HG02943 (cell line): Measurements from ENCODE around the gene SLC25A21.
"Not testable (repeated sequence)": the region's sequence is repeated elsewhere in the genome, so short reads cannot be mapped to it uniquely, and the experiment has no call there.

Experiments used
- ATAC-seq: cut with Tn5 transposase; IDR thresholded peaks from one replicate; pipeline ENCODE4 v1.9.1; 2021; ENCODE audit warnings: mild to moderate bottlenecking, low read depth, moderate library complexity; ENCODE audit not compliant: unreplicated experiment

Gene SLC25A21

DNA sequence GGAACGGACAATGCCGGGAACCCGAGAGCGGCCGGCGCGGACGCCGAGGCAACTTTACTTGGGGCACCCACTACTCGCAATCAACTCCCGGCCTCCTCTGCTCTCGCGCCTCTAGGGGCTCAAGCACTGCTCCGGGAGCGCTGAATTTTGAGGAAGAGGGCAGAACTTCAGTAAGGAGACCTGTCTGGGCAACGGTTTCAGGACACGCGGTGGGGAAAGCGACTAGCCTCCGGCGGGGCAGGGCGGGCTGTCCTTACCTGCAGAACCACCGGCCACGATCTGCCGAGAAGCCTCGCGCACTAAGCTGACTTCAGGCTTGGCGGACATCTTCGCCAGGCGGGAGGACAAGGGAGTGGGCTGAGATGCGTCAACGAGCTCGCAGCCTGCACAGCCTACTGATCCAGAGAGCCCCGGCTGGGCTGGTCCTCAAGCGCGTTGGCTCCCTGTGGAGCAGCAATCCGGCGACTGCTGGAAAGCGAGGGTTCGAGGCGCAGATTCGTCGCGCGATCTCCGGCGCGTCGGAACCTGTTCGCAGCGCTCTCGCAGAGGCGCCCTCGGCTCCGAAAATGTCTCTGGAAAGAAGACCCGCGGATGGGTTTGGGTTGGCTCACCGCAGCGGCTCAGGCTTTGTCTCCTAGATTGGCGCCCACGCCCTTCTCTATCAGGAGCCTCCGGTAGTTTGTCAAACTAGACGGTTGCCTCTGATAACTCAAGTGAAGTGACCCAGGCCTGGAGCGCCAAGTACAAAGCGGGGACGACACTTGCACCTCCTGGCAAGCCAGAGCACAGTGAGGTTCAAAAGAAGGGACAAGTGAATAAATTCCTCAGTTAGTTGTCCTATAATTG is at the start of gene SLC25A21:
SLC25A21 (minus strand) TSS at position 583 of the 846 bp plus-strand sequence.
- no peak for ATAC-seq

DNA sequence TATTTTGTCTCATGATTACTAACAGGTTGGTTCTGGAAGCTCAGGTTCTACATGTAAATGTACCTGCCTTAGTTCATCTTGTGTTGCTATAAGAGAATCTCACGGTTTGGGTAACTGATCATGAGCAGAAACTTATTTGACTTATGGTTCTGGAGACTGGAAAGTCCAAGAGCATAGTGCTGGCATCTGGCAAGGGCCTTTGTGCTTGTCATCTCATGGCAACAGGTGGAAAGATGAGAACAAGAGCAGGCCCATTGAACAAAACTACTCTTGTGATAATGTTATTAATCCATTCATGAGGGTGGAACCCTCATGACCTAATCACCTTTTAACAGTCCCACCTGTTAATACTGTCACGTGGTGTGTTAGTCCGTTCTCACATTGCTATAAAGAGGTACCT is 48.7 kb upstream of the SLC25A21 start:
- ATAC-seq, result no peak

DNA sequence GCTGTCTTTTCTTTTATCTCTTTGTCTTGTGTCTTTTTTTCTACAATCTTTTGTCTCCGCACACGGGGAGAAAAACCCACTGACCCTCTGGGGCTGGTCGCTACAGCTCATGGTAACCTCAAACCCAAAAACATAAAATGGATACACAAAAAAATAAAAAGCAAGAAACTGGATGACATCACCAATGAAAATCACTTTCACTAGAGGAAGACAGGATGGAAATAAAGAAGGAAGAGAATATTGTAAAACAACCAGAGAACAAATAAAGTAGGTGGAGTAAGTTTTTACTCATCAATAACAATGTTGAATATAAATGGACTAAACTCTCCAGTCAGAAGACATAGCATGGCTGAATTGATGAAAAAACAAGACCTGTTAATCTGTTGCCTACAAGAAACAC is 42.9 kb upstream of the SLC25A21 start:
- no peak for ATAC-seq

DNA sequence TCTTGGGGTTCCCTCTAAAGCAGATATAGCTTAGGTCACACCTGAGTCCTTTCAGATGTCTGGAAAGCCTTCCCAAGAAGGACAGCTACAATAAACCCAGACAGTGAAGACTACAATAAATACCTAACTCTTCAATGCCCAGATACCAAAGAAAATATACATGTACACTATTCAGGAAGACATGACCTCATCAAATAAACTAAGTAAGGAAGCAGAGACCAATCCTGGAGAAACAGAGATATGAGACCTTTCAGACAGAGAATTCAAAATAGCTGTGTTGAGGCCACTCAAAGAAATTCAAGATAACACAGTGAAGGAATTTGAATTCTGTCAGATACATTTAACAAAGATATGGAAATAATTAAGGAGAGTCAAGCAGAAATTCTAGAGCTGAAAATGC is 40.6 kb upstream of the SLC25A21 start:
- no peak for ATAC-seq

DNA sequence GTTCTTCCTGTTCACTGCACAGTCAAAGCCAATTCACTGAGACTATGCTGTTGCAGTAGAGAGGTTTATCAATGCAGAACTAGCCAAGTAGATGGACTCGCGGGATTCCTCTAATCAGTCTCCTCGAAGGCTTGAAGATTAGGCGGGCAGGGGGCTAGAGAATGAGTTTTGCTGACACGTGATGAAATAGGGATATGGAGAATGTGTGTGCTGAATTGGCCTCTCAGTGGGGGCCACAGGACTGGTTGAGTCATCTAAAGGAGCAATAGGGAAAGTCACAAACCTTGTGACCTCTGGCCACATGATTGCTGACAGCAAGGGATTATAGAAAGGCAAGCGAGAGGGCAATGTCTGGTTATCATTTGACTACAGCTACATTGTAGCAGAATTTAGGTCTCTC is 38.0 kb upstream of the SLC25A21 start:
- ATAC-seq, result no peak

DNA sequence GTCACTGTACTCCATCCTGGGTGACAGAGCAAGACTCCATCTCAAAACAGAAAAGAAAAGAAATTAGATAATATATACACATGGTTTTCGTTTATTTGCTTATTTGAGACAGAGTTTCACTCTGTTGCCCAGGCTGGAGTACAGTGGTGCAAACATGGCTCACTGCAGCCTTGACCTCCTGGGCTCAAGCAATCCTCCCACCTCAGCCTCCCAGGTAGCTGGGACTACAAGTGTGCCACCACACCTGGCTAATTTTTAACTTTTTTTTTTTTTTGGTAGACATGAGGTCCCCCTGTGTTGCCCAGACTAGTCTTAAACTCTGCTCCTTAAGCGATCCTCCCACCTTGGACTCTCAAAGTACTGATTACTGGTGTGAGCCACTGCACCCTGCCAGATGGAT is 37.2 kb upstream of the SLC25A21 start:
- ATAC-seq, result not testable (repeated sequence)

DNA sequence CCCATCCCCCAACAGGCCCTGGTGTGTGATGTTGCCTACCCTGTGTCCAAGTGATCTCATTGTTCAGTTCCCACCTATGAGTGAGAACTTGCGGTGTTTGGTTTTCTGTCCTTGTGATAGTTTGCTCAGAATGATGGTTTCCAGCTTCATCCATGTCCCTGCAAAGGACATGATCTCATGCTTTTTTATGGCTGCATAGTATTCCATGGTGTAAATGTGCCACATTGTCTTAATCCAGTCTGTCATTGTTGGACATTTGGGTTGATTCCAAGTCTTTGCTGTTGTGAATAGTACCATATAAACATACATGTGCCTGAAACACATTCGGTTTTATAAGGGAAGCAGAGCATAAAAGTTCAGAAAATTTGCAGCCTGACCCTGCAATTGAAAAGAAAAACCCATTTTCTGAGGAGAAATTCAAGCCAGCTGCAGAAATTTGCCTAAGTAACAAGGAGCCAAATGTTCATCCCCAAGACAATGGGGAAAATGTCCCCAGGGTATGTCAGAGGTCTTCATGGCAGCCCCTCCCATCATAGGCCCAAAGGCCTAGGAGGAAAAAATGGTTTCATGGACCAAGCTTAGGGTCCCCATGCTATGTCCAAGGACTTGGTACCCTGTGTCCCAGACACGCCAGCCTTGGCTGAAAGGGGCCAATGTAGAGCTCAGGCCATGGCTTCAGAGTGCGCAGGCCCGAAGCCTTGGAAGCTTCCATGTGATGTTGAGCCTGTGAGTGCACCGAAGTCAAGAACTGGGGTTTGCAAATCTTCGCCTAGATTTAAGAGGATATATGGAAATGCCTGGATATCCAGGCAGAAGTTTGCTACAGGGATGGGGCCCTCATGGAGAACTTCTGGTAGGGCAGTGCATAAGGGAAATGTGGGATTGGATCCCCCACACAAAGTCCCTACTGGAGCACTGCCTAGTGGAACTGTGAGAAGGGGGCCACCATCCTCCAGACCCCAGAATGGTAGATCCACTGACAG is 33.5 kb upstream of the SLC25A21 start:
- not testable (repeated sequence) for ATAC-seq

DNA sequence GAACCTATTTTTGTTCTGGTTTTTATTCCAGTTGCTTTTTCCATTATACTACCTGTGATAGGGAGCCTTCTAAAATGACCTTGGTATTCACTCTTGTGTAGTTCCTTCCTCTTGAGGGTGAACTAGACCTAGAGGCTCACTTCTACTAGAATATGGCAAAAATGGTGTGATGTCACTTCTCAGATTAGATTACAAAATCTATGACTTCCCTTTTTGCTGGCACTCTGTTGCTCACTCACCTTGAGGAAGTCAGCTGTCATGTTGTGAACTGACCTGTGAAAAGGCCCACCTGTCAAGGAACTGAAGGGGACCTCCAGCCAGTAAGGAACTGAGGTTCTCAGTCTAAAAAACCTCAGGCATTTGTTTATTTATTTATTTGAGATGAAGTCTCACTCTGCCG is 31.0 kb upstream of the SLC25A21 start:
- ATAC-seq, result no peak

DNA sequence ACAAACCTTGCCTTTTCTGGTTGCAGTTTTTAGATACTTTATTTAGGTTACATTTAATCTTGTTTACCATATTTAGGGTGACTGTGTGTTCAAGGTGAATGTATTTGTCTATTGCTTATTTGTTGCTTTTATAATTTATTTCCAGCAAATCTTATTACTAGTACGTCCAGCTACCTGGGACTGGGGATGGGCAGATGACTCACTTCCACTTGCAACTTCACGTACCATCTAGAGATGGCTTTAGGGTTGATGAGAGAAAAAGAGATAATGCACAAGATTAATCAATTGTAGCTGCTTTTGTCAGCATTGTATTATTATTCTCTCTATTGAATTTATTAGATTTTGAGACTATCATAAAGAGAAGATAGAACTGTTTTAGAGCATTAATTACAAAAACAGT is 30.4 kb upstream of the SLC25A21 start:
- ATAC-seq, result no peak

DNA sequence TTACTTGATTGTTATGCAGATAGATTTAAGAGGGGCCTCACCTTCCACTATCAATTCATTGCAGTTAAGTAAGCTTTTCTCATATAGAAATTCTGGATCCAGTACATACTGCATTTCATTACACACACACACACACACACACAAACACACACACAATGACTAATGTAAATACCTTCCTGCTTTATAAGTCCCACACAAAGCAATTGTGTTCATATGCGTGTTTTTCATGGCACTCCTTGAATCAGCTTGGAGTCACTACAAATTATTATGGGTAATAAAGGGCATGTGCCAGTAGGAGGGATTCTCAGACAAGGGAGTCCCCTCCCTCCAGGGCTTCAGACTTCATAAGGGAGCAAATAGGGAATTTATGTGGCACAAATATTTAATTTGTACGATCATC is 29.9 kb upstream of the SLC25A21 start:
- no peak for ATAC-seq

DNA sequence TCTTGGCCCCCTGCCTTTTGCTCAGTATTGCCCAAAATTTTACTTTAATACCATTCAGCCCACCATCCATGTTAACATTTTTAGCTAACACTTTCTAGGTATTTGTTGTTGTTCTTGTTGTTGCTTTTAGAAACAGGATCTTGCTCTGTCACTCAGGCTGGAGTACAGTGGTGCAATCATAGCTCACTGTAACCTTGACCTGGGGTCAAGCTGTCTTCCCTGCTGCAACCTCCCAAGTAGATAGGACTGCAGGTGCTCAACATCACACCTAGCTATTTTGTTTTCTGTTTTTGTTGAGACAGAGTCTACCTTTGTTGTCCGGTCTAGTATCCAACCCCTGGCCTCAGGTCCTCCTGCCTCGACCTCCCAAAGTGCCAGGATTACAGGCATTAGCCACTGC is 29.3 kb upstream of the SLC25A21 start:
- no peak for ATAC-seq

DNA sequence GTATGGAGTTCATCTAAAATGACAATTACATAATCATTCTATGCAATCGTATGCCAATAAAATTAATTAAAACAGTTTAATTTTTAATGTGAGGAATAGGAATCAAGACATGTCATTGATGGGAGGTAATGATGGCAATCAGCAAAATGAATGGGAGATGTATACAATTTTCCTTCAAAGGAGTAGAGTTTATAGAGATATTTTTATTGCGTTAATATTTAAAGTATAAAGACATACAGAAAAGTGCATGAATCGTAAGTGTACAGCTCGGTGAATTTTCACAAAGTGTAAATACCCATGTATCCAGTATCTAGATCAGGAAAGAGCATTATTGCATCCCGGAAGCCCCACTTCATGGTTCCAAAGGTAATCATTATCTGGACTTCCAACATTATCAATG is 26.5 kb upstream of the SLC25A21 start:
- no peak for ATAC-seq

DNA sequence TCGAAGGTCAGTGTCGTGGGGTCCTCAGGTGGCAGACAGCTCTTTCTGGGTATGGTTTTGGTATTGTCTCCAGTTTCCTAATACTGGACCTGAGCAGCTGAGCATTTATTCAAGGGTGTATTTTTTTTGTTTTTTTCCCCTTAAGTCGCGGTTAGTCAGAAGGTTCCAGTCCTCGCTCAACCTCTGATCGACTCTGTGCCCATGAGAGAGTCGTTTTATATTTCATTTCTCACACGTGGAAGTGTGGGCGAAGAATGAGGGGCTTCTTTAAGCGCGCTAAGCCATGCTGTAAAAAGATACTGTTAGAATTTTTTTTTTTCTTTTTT is 25.8 kb upstream of the SLC25A21 start:
- no peak for ATAC-seq

DNA sequence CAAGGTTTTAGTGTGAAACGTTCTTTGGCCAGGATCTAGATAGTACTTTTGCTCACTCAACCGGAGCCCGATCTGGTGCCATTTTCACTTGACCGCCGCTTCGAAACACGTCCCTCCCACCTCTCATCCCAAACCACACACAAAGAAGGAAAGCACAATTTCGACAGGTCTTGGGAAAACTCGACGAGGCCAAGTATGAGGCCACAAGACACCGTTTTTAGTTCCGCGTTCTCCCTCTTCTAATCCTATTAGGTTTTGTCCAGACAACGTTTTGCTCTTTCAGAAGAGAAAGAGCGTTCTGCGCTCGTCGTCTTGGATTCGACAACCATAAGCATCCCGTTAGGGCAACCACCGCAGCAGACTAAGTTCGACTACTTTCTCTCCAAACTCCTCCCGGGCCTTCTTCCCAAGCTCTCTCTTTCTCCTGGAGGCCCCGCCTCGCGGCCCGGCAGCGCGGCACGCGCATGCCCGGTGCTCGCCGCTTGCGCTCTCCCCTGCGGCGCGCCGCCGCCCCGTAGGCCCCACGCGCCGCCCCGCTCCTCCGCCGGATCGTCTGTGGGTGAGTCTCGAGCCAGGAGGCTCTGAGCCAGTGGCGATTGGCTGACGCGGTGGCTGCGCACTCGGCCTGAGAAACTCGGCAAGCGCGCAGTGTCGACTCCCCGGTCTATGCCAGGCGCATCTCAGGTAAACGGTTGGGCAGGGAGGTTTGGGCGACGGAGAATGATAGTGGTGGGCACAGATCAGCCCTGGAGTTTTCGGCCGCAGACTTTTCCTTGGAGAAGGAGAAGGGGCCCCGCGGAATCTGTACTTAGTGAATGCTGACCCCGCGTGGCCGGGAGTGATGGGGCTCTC is 25.2 kb upstream of the SLC25A21 start, which contains the start of gene MIPOL1:
MIPOL1 (plus strand) TSS at position 517 of the 852 bp plus-strand sequence. CDS start 49,952 bp downstream, outside the sequence.
- no peak for ATAC-seq

DNA sequence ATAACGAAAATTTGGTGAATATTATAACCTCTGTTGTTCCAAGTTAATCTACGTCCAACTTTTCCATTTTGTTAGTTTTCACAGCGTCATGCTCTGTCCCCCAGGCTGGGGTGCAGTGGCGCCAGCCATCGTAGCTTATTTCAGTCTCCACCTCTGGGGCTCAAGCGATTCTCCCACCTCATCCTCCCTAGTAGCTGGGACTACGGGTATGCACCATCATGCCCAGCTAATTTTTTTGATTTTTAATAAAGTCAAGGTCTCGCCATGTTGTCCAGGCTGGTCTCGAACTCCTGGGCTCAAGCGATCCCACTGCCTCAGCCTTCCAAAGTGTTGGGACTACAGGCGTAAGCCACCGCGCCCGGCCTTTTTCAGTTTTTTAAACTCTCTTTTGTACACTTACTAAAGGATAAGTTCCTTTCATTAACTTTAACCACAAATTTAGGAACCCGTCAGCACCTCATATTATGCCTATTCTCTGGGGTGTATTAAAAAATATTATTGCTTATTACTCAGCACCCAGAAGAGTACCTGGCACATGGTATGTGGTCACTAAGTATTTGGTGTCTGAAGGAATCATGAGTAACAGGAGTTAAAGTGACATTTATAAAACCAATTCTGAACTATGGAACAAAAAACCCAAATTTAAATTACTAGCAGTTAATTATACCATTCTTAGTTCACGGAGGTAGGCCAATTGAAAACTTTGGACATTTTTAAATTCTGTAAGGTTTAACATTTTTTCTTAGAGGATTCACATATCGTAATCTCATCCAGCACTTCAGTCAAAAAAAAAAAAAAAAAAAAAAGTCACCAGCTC is 24.4 kb upstream of the SLC25A21 start:
- ATAC-seq, result no peak

DNA sequence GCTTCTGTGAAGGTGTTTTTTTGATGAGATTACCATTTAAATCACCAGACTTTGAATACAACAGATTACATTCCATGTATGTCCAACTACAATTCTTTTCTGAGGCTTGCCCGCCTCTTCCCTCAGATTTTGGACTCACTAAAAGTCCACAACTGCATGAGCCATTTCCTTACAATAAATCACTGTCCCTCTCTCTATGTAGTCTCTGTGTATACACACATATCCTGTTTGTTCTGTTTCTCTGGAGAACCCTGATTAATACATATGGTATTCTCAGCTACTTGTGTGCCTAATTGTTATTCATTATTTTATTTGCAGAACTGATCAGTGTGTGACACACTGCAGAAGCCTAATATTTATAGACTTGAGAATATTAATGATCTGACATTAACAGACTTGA is 22.9 kb upstream of the SLC25A21 start:
- no peak for ATAC-seq

DNA sequence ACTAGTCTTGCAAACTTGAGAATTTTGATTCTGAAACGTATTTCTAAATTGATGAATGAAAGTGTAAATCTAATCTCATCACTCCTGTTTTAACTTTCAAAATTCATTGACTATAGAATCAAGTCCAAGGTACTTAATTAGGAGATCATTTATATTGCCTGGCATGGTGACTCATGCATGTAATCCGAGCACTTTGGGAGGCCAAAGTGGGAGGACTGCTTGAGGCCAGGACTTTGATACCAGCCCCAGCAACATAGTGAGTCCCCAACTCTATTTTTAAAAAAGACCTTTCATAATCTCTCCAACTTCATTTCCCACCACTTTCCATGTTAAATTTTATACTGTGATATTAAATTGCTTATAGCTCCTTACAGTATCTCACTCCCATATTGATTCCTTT is 22.3 kb upstream of the SLC25A21 start:
- no peak for ATAC-seq

DNA sequence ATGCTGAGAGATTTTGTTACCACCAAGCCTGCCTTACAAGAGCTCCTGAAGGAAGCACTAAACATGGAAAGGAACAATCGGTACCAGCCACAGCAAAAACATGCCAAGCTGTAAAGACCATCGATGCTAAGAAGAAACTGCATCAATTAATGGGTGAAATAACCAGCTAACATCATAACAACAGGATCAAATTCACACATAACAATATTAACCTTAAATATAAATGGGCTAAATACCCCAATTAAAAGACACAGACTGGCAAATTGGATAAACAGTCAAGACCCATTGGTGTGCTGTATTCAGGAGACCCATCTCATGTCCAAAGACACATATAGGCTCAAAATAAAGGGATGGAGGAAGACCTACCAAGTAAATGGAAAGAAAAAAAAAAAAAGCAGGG is 17.3 kb upstream of the SLC25A21 start:
- ATAC-seq, result not testable (repeated sequence)

DNA sequence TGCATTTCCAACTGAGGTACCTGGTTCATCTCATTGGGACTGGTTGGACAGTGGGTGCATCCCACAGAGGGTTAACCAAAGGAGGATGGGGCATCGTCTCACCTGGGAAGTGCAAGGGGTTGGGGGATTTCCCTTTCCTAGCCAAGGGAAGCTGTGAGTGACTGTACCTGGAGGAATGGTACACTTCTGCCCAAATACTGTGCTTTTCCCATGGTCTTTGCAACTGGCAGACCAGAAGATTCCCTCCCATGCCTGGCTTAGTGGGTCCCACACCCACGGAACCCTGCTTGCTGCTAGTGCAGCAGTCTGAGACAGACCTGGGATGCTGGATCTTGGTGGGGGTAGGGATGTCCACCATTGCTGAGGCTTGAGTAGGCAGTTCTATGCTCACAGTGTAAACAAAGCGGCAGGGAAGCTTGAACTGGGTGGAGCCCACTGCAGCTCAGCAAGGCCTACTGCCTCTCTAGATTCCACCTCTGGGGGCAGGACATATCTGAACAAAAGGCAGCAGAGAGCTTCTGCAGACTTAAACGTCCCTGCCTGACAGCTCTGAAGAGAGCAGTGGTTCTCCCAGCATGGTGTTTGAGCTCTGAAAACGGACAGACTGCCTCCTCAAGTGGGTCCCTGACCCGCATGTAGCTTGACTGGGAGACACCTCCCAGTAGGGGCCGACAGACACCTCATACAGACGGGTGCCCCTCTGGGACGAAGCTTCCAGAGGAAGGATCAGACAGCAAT is 15.6 kb upstream of the SLC25A21 start:
- ATAC-seq, result not testable (repeated sequence)
